ENCODE measurements around the gene RBM7.
A peak's percentile ranks its signal among the peaks of the same experiment; 100 is the strongest.

RBM7 gene

DNA sequence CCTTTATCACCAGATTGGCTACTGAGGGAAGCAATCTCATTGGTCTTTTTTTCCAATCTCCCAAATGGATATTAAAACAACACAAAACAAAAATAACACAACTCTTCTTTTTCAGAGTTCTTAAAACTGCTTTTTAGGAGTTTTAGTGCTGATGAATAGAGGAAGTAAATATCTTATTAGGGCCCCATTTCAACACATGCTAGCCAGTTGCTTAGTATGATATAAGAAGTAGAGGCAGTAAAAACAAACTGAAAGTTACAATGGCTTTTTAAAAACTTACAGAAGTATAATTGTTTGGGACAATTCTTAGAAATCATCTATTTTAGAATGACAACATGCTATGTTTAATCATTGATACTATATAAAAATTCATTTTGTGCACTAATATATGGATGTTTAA lies 3.5 kb upstream of the RBM7 start:
- DNase-seq (ENCODE audit: low spot score), result no peak

DNA sequence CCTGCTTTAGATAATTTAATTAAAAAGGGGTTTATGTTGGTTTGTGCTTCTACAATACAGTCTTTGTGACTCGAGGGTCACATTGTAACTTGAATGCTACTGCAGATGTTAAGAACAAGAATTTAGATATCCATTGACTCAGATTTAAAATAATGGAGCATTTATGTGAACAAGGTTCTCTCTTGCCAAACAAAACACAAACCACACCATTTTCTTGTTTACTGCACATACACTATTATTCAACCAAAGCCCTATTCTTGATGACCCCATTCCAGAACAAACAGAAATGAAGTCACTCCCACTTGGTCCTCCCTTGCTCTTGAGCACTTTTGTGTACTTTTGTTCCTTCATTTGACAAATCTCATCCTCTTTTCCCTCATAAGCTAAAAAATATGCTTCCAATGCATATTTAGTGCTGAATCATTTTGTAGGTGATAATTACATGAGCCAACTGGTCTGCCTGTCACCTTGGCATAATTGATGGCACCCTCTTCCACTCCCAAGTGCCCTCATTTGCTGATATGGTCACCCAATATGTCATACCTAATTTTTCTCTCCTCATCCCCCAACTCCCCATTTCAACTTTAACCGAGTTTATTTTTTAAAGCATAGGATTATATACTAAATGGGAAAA lies 3.0 kb upstream of the RBM7 start:
- DNase-seq (ENCODE audit: low spot score), result no peak

DNA sequence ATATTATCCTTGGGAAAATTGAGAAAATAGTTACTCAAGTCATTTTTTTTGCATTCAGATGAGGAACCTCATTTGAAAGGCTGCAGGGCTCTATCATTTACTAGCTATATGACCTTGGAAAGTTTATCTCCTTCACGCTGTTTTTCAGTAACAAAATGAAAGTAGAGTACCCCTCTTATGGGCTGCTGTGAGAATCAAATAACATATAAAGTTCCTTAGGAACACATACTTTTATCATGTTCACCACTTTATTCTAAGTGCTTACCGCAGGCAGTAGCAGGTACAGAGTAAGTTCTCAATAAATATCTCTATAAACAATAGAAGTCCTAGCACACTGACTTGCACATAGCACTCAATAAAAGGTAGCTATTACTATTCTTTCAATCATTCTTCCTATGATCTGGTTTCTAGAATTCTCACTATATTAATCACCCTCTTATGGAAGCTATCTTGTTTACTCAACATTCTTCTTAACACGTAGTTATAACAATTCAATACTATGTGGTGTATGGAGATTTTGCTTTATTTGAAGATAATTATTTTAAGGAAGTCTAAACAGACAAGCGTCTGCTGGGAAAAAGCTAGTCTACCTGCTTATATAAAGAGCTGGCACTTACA lies 2.1 kb upstream of the RBM7 start:
- no peak for DNase-seq (ENCODE audit: low spot score)

DNA sequence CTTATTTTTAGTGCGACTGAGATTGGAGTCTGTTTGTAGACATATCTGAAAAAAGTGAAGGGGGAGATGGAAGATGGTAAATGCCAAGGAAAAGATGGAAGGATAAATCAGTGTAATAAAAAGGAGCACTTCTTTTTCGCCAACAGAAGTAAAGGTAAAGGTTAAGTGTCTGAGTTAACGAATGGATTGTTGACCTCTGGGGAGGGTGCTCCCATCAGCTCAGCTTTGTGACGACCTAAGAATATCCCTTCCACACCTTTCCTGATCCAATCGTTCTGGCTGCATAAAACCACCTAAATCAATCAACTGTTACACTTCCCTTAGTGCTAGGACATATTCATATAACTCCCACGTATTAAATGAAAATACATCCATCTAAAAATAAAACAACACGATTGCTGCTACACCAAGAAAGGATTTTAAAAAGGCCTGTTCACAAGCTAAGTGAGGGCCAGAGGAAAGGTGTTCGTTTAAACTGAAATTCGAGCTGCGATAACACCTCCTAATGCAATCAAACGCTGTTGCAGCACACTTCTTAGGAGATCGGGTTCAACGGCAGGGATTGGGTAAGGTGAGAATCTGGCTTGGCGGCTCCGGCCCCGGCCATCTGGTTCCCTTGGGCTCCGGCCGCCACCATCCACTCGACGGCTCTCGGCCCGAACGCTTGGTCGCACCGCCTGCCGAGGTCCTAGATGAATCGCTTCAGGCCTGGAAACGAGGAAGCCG lies 813 bp upstream of the RBM7 start:
- no peak for DNase-seq (ENCODE audit: low spot score)

DNA sequence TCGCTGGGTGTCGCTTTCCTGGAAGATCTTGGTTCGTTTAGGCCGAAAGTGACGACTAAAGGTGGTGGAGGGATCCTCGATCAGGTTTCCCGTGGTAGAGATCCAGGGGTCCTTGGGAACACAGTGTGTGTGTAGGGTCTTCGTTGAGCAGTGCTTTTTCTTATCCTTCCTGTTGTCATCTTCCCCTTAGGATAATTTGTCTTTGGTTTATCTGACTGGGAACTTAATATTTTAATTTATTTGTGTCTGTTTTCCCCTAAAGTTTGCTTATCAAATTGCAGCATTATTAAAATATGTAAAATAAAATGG lies 403 bp downstream of the RBM7 start:
- DNase-seq (ENCODE audit: low spot score), result no peak

DNA sequence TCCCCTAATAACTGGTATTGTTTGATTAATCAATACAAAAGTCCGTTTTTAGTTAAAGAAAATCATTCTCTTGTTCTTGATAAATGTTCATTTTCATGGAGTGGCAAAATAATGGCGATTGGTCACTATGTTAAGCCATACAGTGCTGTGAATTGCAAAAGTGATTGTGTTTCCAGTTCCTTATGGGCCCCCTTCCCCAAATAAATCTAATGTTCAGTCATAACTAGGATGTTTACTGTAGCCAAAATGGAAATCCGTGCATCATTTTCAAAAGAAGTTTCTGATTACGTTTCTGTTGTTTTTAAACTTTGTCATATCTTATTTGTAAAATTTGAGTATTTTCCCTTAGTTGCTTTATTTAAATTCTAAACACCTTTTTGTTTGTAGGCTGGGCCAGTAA lies 845 bp downstream of the RBM7 start:
- no peak for DNase-seq (ENCODE audit: low spot score)

DNA sequence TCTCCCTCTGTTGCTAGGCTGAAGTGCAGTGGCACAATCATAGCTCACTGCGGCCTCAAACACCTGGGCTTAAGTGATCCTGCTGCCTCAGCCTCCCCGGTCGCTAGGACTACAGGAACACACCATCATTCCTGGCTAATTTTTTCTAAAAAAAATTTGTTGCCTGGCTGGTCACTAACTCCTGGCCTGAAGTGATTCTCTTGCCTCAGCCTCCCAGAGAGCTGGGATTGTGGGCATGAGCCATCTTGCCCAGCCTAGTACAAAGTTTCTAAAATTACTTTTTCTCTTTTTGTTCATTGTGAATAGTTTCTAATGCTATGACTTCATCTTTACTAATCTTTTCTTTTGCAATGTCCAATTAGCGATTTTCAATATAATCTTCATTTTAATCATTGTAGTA lies 12.5 kb downstream of the RBM7 start:
- DNase-seq (ENCODE audit: low spot score), result no peak

DNA sequence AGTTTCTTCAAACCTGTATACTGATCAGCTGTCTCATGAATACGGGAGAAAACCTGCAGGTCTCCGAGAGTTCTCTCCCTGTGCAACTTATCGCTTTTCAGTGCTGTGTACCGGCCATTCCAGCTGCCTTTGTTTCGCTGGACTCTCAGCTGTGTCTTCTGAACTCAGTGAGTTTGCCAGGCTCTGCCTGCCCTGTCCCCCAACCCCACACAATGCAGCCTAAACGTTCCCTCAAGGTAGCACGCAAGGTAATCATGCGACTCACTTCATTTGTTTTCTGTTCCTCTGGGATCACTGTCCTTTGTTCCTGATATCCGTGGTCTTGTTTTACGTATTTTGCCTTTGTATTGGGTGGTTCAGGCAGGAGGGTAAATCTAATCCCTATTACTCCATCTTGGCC lies 13.5 kb downstream of the RBM7 start:
- no peak for DNase-seq (ENCODE audit: low spot score)

DNA sequence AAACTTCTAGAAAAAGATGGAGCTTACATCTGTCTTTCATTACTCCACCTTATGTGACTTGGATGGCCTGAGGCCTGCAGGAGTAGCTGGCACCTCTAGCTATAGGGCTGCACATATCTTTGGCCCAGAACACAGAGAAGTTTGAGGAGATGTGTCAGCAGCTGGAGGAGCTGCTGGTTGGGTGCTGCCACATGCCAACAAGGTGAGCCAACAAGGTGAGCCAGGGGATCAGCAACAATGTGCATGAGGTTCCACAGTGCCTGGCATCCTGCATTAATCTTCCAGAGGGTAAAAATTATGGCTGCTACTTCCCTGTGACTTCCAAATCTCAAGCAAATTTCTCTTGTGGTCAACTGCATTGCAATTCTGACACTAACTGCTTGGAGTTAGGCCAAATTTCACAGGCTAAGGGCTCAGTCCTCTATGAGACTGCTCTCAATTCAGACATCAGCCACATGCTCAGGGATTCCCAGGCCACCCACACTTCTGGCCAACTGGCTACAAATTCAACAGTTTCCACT lies 16.0 kb downstream of the RBM7 start:
- no peak for DNase-seq (ENCODE audit: low spot score)

DNA sequence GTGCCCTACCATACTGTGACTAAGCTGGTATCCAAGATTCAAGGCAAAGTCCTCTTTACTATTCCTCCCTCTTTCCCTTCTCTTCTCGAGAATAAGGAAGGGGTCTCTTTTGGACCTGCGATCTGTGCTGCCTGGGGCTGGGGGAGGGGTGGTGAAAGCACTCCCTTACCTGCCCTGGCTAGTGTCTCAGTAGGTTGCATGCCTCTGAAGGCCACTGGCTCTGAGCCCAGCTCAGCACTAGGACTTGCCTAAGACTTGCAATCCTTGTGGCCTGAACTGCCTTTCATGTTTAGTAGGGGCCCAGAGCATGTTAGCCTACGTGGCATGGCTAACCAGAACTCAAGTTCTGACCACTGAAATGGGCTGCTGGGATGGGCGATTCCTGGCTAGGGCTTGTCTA lies 25.8 kb downstream of the RBM7 start:
- no peak for DNase-seq (ENCODE audit: low spot score)

DNA sequence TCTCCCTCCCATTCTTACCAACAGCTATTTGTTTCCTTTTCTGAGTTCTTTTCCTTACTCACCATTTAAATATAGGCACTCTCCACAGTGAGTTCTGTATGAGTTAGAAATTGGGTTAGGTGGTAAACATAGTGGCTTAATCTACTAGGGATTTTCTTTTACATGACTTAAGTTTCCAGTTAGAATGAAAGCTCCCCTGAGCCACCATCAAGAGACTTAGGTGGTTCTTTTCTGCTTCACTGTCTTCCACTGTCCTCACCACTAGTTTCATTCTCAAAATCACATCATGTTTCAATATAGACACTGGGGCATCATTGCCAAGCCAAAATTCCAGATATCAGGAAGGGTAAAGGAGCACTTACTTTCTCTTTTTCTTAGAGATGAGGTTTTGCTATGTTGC lies 29.8 kb downstream of the RBM7 start:
- DNase-seq (ENCODE audit: low spot score), result no peak

DNA sequence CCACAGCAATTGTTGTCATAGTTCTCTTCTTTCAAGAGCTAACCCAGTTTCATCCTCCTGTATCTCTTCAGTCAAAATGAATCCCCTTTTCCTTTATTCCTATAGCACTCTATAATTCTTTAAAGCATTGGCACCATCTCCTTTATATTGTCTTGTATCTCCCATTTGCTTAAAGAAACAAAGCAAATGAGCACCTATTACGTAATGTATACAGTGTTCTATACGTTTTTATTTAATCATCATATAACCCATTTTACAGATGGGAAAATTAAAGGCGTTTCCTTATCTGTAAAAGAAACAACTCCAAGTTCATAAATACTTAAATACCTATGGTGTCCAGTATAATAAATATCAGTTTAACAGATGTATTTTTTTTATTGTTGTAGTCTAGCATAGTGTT lies 32.4 kb downstream of the RBM7 start:
- no peak for DNase-seq (ENCODE audit: low spot score)

DNA sequence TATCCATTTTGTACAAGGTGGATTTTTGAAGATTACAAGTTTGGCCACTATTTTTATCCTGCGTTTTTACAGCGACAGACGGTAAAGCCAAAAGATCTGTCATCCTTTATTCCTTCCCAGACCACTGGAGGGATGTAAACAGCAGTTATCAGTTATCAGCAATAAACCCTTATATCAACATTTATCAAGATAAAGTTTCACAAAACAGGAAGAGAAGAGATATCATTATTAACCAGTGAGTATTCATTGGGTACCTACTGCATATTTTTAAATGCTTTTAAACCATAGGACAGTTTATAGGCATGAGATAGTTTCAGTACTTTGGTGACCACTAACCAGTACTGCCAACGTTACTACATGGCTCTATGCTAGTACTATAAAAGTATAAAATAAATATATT lies 32.9 kb downstream of the RBM7 start:
- DNase-seq (ENCODE audit: low spot score), result no peak

DNA sequence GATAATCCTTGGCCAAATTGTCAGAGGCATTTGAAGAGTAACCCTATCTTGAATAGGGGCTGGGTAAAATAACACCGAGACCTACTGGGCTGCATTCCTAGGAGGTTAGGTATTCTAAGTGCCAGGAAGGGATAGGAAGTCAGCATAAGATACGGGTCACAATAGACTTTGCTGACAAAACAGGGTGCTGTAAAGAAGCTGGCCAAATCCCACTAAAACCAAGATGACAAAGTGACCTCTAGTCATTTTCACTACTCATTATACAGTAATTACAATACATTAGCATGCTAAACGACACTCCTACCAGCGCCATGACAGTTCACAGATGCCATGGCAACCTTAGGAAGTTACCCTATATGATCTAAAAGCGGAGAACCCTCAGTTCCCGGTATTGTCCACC lies 37.8 kb downstream of the RBM7 start:
- DNase-seq (ENCODE audit: low spot score), result no peak

DNA sequence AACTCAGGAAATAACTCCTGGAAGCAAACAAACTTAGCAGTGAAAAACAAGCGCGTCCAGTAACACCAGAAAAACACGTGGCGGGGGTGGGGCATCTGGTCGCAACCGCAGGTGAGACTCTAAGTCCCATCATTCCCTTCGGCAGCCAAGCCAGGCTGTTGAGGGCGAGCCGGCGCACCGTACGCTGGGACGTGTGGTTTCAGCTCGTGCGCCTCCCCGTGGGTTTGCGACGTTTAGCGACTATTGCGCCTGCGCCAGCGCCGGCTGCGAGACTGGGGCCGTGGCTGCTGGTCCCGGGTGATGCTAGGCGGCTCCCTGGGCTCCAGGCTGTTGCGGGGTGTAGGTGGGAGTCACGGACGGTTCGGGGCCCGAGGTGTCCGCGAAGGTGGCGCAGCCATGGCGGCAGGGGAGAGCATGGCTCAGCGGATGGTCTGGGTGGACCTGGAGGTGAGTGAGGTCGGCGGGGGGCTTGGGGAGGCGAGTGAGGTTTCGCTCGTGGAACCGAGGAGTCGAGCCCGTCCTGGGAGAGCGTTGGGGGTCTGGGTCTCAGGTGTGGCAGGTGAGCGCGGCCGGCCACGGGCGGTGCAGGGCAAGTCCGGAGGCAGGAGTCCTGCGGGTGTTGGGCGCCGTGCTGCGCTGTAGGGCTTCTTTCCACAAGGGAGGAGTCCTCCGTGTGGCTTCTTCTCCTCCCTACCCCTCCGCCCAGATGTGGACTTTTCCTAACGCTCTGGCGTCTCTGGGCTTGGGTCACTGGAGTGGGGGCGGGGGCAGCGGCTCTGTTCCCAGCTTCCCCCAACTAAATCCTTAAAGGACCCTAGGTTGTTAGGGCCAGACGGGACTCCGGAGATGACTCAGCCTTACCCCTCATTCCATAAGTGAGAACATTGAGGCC lies 39.0 kb downstream of the RBM7 start, which contains the start of gene REXO2:
TSS of gene REXO2 (plus strand) at position 239 of the 892 bp plus-strand sequence. CDS start at position 301, 62 bp downstream.
- DNase-seq (ENCODE audit: low spot score), result peak; percentile 93

DNA sequence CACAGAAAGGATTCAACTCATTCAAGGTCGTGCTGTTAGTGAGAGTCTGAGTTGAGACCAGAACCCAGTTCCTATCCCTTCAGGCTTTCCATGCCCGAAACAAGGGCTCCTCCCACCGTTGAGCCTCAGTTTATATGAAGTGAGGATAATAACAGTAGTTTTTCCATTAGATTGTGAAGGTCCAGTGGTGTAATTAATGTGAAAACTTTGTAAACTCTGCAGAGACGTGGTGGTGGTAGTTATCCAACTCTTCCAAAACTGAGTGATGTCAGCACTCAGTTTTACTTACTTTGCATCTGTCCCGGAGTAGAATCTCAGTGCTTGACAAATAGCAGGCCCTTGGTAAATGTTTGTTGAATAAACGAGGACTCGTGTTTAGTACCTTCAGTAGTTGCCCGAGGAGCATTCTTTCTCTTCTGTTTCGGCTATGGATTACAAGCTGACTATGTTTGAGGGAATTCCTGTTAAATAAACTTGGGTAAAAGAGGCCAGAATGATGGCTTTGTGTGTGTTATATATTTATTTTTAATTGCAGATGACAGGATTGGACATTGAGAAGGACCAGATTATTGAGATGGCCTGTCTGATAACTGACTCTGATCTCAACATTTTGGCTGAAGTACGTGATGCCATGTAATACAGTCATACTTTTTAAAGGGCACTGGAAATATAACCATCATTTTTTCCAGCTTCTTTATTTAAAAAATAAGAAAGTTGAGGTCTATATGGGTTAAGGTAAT lies 39.8 kb downstream of the RBM7 start:
- DNase-seq (ENCODE audit: low spot score), result no peak

DNA sequence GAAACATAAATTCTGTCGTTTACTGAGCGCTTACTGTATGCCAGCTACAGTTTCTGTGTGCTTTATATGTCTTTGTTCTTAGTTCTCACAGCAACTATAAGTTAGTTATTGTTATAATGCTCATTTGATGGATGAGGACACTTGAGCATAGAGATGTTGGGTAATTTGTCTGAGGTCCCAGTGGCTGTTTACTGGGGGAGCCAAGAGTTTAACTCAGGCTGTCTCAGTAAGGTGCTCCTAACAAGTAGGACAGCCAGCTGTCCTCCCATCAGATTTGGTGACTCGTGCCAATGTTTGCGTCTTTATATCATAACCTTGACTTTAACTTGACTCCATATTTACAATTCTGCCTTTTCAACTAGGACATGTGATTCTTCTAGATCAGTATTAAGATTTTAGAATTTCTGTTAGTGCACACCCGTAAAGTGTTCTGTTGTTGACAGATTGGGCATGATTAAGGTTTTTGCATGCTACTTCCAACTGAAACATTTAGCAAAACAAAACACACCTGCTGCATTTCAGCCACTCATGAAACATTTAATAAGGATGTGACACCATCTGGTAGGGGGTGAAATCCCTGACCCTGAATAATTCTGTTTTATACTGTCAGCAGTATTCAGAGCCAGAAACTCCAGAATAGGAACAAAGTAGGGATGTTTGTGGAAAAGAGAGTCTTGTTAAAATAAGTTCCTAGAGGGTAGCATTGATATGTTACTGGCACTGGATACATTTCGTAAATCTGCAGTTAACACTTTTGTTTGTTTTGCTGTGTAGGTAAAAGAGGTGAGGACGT lies 40.7 kb downstream of the RBM7 start:
- DNase-seq (ENCODE audit: low spot score), result no peak

DNA sequence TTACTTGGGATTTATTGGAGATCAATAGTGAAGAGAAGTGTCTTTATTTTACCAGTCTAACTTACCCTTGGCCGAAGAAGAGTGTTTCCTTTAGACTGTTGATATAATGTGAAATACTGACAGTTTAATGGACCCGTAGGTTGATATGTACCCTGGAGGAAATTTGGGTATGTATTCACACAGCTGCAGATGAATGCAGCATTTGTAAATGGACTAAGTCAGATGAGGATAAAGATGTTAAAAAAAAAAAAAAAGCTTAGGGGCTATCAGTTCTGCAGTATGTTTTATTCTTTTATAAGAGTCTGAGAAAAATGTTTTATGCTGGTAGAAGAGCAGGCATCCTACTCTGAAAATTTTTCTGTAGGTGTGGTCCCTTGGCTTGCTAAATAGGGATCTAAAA lies 41.5 kb downstream of the RBM7 start:
- DNase-seq (ENCODE audit: low spot score), result no peak

DNA sequence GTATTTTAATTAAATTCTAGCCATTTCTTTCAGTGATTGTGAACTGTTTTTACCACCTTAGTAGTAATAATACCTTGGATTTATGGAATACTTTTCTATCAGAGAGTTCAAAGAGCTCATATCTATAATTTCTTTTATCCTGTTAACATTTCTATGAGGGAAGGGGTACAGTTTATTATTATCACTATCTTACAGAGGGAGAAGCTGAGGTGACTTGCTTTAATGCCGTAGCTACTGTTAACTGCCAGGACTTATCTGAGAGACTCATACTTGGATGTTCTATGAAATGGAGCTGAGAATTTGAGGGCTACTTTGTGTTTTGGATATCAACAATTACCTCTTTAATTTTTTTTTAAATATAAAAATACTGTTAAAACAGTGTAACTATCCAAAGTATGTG lies 42.1 kb downstream of the RBM7 start:
- no peak for DNase-seq (ENCODE audit: low spot score)

DNA sequence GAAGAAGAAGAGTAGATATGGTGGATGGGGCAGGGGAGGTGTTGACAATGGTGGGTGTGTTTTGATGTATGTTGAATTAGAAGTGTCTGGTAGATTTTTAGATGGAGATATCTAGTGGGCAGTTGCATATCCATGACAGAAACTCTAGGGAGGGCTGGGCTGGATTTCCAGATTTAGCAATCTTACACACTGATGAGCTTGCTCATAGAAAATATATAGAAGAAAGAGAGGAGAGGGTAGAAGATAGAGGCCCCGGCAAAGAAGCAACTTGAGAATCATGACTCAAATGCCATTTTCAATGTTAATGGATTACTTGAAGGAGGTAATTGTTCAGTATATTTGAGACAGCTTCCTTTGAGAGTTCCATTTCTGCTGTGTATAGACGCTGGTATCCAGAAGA lies 47.0 kb downstream of the RBM7 start:
- no peak for DNase-seq (ENCODE audit: low spot score)

DNA sequence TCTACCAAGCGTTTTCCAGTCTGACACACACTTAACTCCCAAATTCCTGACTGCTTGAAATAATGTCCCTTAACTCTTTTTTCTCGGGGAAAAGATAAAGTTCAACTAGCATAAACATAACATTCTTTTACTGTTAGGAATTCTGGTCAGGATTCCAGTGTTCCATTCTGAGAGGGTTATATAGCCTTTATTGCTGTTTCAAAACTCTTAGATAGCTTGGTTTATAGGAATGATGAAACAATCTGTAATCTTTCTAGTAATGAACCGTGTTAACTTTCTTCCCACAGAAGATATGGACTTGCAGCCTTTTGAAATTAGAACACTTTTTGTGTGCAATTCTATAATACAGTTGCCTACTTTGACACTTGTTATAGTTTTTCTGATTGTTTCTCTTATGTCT lies 47.4 kb downstream of the RBM7 start:
- DNase-seq (ENCODE audit: low spot score), result no peak
